Endothelial cell of umbilical vein (primary cell): ENCODE measurements around the gene IFI27L2. TPM values are rescaled to one million over a fixed set of nuclear protein-coding genes. Genes with fewer than 3 reads are reported as not detected.
A peak's percentile ranks its signal among the peaks of the same experiment; 100 is the strongest.

Experiments
- BruUV-seq: library from RNA; stranded (reverse); fragments of 400-500 nt; replicated peaks from 2 replicates; lab custom pipeline; 2021; lab: Mats Ljungman, UMichigan
- CTCF ChIA-PET: fragments of 300-600, 350-600 bp; sonication (Branson Sonifier 250); formaldehyde crosslinking; loops from one replicate; lab custom pipeline; 2021; ENCODE audit warnings: antibody characterized with exemption, inconsistent platforms; lab: Charles Lee
- POLR2A ChIA-PET: fragments of 300-600, 350-600 bp; sonication (Branson Sonifier 250); formaldehyde crosslinking; loops from one replicate; lab custom pipeline; 2021; ENCODE audit warnings: antibody characterized with exemption, inconsistent platforms; lab: Charles Lee
- DNase-seq: peaks from one replicate; pipeline ENCODE4 v3.0.0-alpha.2; 2011; ENCODE audit warnings: low read depth, low spot score
- FAIRE-seq: peaks from 2 replicates; lab custom pipeline; 2011; peaks lifted over from hg19 to GRCh38; lab: Jason Lieb, UNC
- H2AFZ ChIP-seq: 2 replicates; pipeline ENCODE4 v1.6.0; 2012; ENCODE audit warnings: low read depth, low read length, control low read depth, inconsistent platforms
- H3K27ac ChIP-seq: 2 replicates; pipeline ENCODE4 v1.5.1; 2011; ENCODE audit warnings: low read depth, mild to moderate bottlenecking, control low read depth, low read length, moderate library complexity; ENCODE audit not compliant: insufficient read depth
- H3K27me3 ChIP-seq, 2 experiments: 2 replicates each; pipeline versions ENCODE4 v1.6.0 to v1.6.1; 2011; ENCODE audit warnings: low read length in 2 of 2, mixed read lengths in 1 of 2; ENCODE audit not compliant: control insufficient read depth in 2 of 2, insufficient read depth in 2 of 2
- H3K36me3 ChIP-seq, 2 experiments: 2 replicates in 1 of 2; 3 replicates in 1 of 2; pipeline ENCODE4 v1.5.1; 2011; ENCODE audit warnings: low read length in 2 of 2, mild to moderate bottlenecking in 1 of 2, moderate library complexity in 1 of 2; ENCODE audit not compliant: control insufficient read depth in 2 of 2, insufficient read depth in 2 of 2; ENCODE audit errors: extremely low read depth in 1 of 2
- H3K4me1 ChIP-seq: 3 replicates; pipeline ENCODE4 v1.5.1; 2011; ENCODE audit warnings: mild to moderate bottlenecking, low read length; ENCODE audit not compliant: control insufficient read depth, insufficient read depth; ENCODE audit errors: extremely low read depth
- H3K4me2 ChIP-seq: 2 replicates; pipeline ENCODE4 v1.6.1; 2011; ENCODE audit warnings: low read length, control low read depth, mixed read lengths; ENCODE audit not compliant: insufficient read depth
- H3K4me3 ChIP-seq, 3 experiments: fragments of 200-600 bp in 1 of 3; sonication (generic), shearing (Covaris generic) in 1 of 3; replicated peaks in 1 of 3; 2 replicates each; pipeline ENCODE4 v1.5.1; 2011 to 2016; ENCODE audit warnings: control low read depth in 3 of 3, low read length in 3 of 3, mild to moderate bottlenecking in 2 of 3, inconsistent platforms in 1 of 3, low read depth in 1 of 3, moderate library complexity in 1 of 3; ENCODE audit not compliant: insufficient read depth in 1 of 3
- H3K79me2 ChIP-seq: 2 replicates; pipeline ENCODE4 v1.6.0; 2012; ENCODE audit warnings: low read length, inconsistent platforms; ENCODE audit not compliant: control insufficient read depth, insufficient read depth
- H3K9ac ChIP-seq: replicated peaks from 2 replicates; pipeline ENCODE3; 2011; ENCODE audit warnings: low read length, control low read depth; ENCODE audit not compliant: insufficient read depth; ENCODE audit errors: extremely low read depth
- H3K9me1 ChIP-seq: replicated peaks from 3 replicates; pipeline ENCODE4 v1.6.0; 2011; ENCODE audit warnings: mild to moderate bottlenecking, low read length; ENCODE audit not compliant: control insufficient read depth, insufficient read depth; ENCODE audit errors: extremely low read depth
- H3K9me3 ChIP-seq: replicated peaks from 2 replicates; pipeline ENCODE4 v1.5.1; 2012; ENCODE audit warnings: low read length, inconsistent platforms; ENCODE audit not compliant: control insufficient read depth, insufficient read depth
- H4K20me1 ChIP-seq: replicated peaks from 2 replicates; pipeline ENCODE3; 2011; ENCODE audit warnings: mild to moderate bottlenecking, low read length; ENCODE audit not compliant: control insufficient read depth, insufficient read depth; ENCODE audit errors: extremely low read depth
- CTCF ChIP-seq, 2 donors: IDR thresholded peaks; 1 replicate in 1 of 2; 2 replicates in 1 of 2; pipeline ENCODE4 v1.5.1; 2011; ENCODE audit warnings: low read length in 2 of 2, mild to moderate bottlenecking in 2 of 2, moderate library complexity in 2 of 2, control low read depth in 1 of 2, inconsistent platforms in 1 of 2, low read depth in 1 of 2; ENCODE audit not compliant: insufficient read depth in 1 of 2; ENCODE audit errors: extremely low read depth in 1 of 2
- EZH2 ChIP-seq: IDR thresholded peaks from 2 replicates; pipeline ENCODE4 v1.6.1; 2012; ENCODE audit warnings: borderline replicate concordance, low read depth, mild to moderate bottlenecking, moderate library complexity, low read length, inconsistent platforms; ENCODE audit not compliant: severe bottlenecking
- FOS ChIP-seq: IDR thresholded peaks from 2 replicates; pipeline ENCODE4 v1.6.1; 2011; ENCODE audit warnings: mild to moderate bottlenecking, low read length, moderate library complexity, borderline replicate concordance; ENCODE audit not compliant: insufficient read depth
- GATA2 ChIP-seq: IDR thresholded peaks from 2 replicates; pipeline ENCODE4 v1.7.0; 2011; ENCODE audit warnings: low read depth, mild to moderate bottlenecking, moderate library complexity, mixed read lengths, low read length; ENCODE audit not compliant: insufficient read length, insufficient read depth
- JUN ChIP-seq: IDR thresholded peaks from 2 replicates; pipeline ENCODE4 v1.6.1; 2011; ENCODE audit warnings: borderline replicate concordance, low read depth; ENCODE audit not compliant: insufficient read length, insufficient read depth
- MAX ChIP-seq: IDR thresholded peaks from 2 replicates; pipeline ENCODE4 v1.6.1; 2011; ENCODE audit not compliant: insufficient read depth, insufficient read length
- MYC ChIP-seq: IDR thresholded peaks from one replicate; pipeline ENCODE4 v1.6.1; 2011; ENCODE audit warnings: mild to moderate bottlenecking, low read depth, low read length
- POLR2A ChIP-seq: IDR thresholded peaks from 2 replicates; pipeline ENCODE4 v1.6.1; 2012; ENCODE audit warnings: low read depth, mild to moderate bottlenecking, control low read depth, low read length
- POLR2AphosphoS5 ChIP-seq: IDR thresholded peaks from 2 replicates; pipeline ENCODE4 v1.6.1; 2012; ENCODE audit warnings: low read depth, mild to moderate bottlenecking, control low read depth, low read length, moderate library complexity; ENCODE audit not compliant: insufficient read depth
- dilution Hi-C: fragments of 300-500 bp; cut with MboI; formaldehyde crosslinking; loops from one replicate; pipeline ENCODE4 v1.15.0; 2019; ENCODE audit warnings: low sequenced_read_pairs; ENCODE audit not compliant: extremely low pct_ligation_motif_present
- intact Hi-C: fragments of 100-400 bp; cut with micrococcal nuclease; formaldehyde crosslinking; loops from one replicate; pipeline ENCODE4 v1.10.0; 2022
- polyA plus RNA-seq, 4 experiments: library from polyadenylated mRNA; depleted of rRNA in 3 of 4; stranded (reverse) in 3 of 4; unstranded in 1 of 4; fragments of >200 nt; gene quantifications; 2 replicates each; pipeline versions ENCODE4 v1.2.1 to v1.2.3, GENCODE V29; 2011 to 2012; ENCODE audit warnings: missing spikeins in 1 of 4
- total RNA-seq: library from RNA; stranded (reverse); gene quantifications from 2 replicates; pipeline ENCODE4 v1.2.3, GENCODE V29; 2021

IFI27L2 gene
- total and polyA plus RNA-seq, 2 donors (not counting 3 experiments of a cell fraction or from before 2014, with no cell fraction given): 28.7 to 82.9 TPM

GRCh38 chr14:94077823-94078222 is 51.6 kb downstream of the IFI27L2 start:
- Histone ChIP-seq H3K4me2 (peak overlapping the region; percentile 52), H3K27ac (no peak overlapping the region), H3K79me2 (peaks cover 79% of the 10 kb centered on the region), H2AFZ (no peak overlapping the region), H3K36me3 (peaks cover 3 to 5% of the 10 kb centered on the region in 2 experiments), H3K9me1 (no peaks in the 10 kb centered on the region), H4K20me1 (peaks cover 4% of the 10 kb centered on the region), H3K4me1 (peaks cover 29% of the 10 kb centered on the region), H3K27me3 (no peaks in the 10 kb centered on the region), H3K9ac (no peak overlapping the region), H3K9me3 (no peaks in the 10 kb centered on the region), H3K4me3 (no peak overlapping the region)
- FAIRE-seq (no peak), DNase-seq (no peak)
- POLR2A ChIA-PET: no interaction called here
- intact Hi-C loops (no loop called here), dilution Hi-C loops (no loop called here)
- no peak for TF ChIP-seq CTCF (IDR thresholded peaks at IDR 0.05; ENCODE audit: extremely low read depth in 1 of 2, insufficient read depth in 1 of 2, low read depth in 1 of 2, low read length in 2 of 2)
- no peak for TF ChIP-seq POLR2A
- no peak for TF ChIP-seq MAX
- no peak for TF ChIP-seq FOS
- no peak for TF ChIP-seq POLR2AphosphoS5
- TF ChIP-seq GATA2: no peak
- no peak for TF ChIP-seq EZH2
- no peak for TF ChIP-seq MYC
- no peak for TF ChIP-seq JUN
- CTCF ChIA-PET: interaction anchor here (1.3 kb wide), 1 partner anchor 59 kb away, joined by 4 read pairs; no protein-coding TSS in a partner anchor
- BruUV-seq: no TSS peak

Other genes with a start within 250 kb of the IFI27L2 start
- not detected in 2 replicates for gene FAM181A, start 202.3 kb downstream of the IFI27L2 start, total RNA-seq
- not detected in 2 replicates for gene FAM181A, start 202.3 kb downstream of the IFI27L2 start, polyA plus RNA-seq
- gene ASB2, start 153.0 kb downstream of the IFI27L2 start, total RNA-seq: not detected in 2 replicates
- not detected in 2 replicates for gene ASB2, start 153.0 kb downstream of the IFI27L2 start, polyA plus RNA-seq
- not detected in 2 replicates for gene CCDC197, start 132.3 kb downstream of the IFI27L2 start, total RNA-seq
- not detected in 2 replicates for gene CCDC197, start 132.3 kb downstream of the IFI27L2 start, polyA plus RNA-seq
- 1.1 and 1.6 TPM in 2 replicates for gene OTUB2, start 103.3 kb downstream of the IFI27L2 start, total RNA-seq
- 0.53 and 0.70 TPM in 2 replicates for gene OTUB2, start 103.3 kb downstream of the IFI27L2 start, polyA plus RNA-seq
- 132 and 141 TPM in 2 replicates for gene DDX24, start 48.4 kb downstream of the IFI27L2 start, total RNA-seq
- gene DDX24, start 48.4 kb downstream of the IFI27L2 start, polyA plus RNA-seq: 86.7 and 88.3 TPM in 2 replicates
- 31.1 and 31.8 TPM in 2 replicates for gene IFI27L1, start 48.3 kb downstream of the IFI27L2 start, total RNA-seq
- 32.9 and 38.1 TPM in 2 replicates for gene IFI27L1, start 48.3 kb downstream of the IFI27L2 start, polyA plus RNA-seq
- 72.0 and 126 TPM in 2 replicates for gene IFI27, start 18.9 kb downstream of the IFI27L2 start, total RNA-seq
- gene IFI27, start 18.9 kb downstream of the IFI27L2 start, polyA plus RNA-seq: 1,265 and 1,831 TPM in 2 replicates
- gene PPP4R4, start 44.7 kb upstream of the IFI27L2 start, total RNA-seq: not detected in 2 replicates
- not detected in 2 replicates for gene PPP4R4, start 44.7 kb upstream of the IFI27L2 start, polyA plus RNA-seq
- gene SERPINA10, start 163.7 kb upstream of the IFI27L2 start, total RNA-seq: not detected in 2 replicates
- gene SERPINA10, start 163.7 kb upstream of the IFI27L2 start, polyA plus RNA-seq: not detected in 2 replicates
- gene SERPINA6, start 193.7 kb upstream of the IFI27L2 start, total RNA-seq: not detected in 2 replicates
- gene SERPINA6, start 193.7 kb upstream of the IFI27L2 start, polyA plus RNA-seq: not detected in 2 replicates
- gene SERPINA2, start 237.1 kb upstream of the IFI27L2 start, total RNA-seq: not detected in 2 replicates
- not detected in 2 replicates for gene SERPINA2, start 237.1 kb upstream of the IFI27L2 start, polyA plus RNA-seq